SK-N-SH treated with all-trans-retinoic acid at 6 μM for 48 hours (cell line): ENCODE data around the gene DNAH9.

ENCODE experiments used
- ARNTL ChIP-seq: fragments of 450-650 bp; formaldehyde crosslinking; IDR thresholded peaks from 2 replicates; pipeline ENCODE4 v1.5.0; 2020; ENCODE audit warnings: low read depth, mild to moderate bottlenecking, moderate library complexity, borderline replicate concordance
- CREB5 ChIP-seq: fragments of 250-450 bp; sonication (Bioruptor Pico); IDR thresholded peaks from 2 replicates; pipeline ENCODE4 v1.5.1; 2020; ENCODE audit warnings: low read depth, mild to moderate bottlenecking, moderate library complexity
- CSDC2 ChIP-seq: fragments of 250-450 bp; sonication (Bioruptor Pico); IDR thresholded peaks from 2 replicates; pipeline ENCODE4 v1.5.0; 2020; ENCODE audit warnings: mild to moderate bottlenecking, moderate library complexity
- ESRRG ChIP-seq: fragments of 250-450 bp; sonication (Bioruptor Pico); IDR thresholded peaks from 2 replicates; pipeline ENCODE4 v1.6.1; 2021; ENCODE audit warnings: mild to moderate bottlenecking
- ISL1 ChIP-seq: fragments of 250-450 bp; sonication (Bioruptor Pico); IDR thresholded peaks from 2 replicates; pipeline ENCODE4 v2.1.2; 2022; ENCODE audit warnings: mild to moderate bottlenecking, moderate library complexity
- PATZ1 ChIP-seq: fragments of 250-450 bp; sonication (Bioruptor Pico); IDR thresholded peaks from 2 replicates; pipeline ENCODE4 v1.8.0; 2020; ENCODE audit warnings: mild to moderate bottlenecking, moderate library complexity, borderline replicate concordance
- POU6F1 ChIP-seq: fragments of 250-450 bp; sonication (Bioruptor Pico); IDR thresholded peaks from 2 replicates; pipeline ENCODE4 v1.8.0; 2021; ENCODE audit warnings: low read depth, mild to moderate bottlenecking, moderate library complexity, borderline replicate concordance
- PPARA ChIP-seq: fragments of 250-450 bp; sonication (Bioruptor Pico); IDR thresholded peaks from 2 replicates; pipeline ENCODE4 v1.5.0; 2020; ENCODE audit warnings: mild to moderate bottlenecking, borderline replicate concordance
- RARB ChIP-seq: fragments of 250-450 bp; sonication (Bioruptor Pico); IDR thresholded peaks from 2 replicates; pipeline ENCODE4 v1.8.0; 2021; ENCODE audit warnings: mild to moderate bottlenecking, moderate library complexity
- TSHZ2 ChIP-seq: fragments of 250-450 bp; sonication (Bioruptor Pico); IDR thresholded peaks from 2 replicates; pipeline ENCODE4 v1.5.0; 2020; ENCODE audit warnings: mild to moderate bottlenecking, moderate library complexity
- ZFP3 ChIP-seq: fragments of 250-450 bp; sonication (Bioruptor Pico); IDR thresholded peaks from 2 replicates; pipeline ENCODE4 v1.5.0; 2020; ENCODE audit warnings: mild to moderate bottlenecking, moderate library complexity
- ZFP30 ChIP-seq: fragments of 450-650 bp; formaldehyde crosslinking; IDR thresholded peaks from 2 replicates; pipeline ENCODE4 v1.5.0; 2022; ENCODE audit warnings: mild to moderate bottlenecking, moderate library complexity
- ZNF565 ChIP-seq: fragments of 450-650 bp; formaldehyde crosslinking; conservative IDR thresholded peaks from 2 replicates; pipeline ENCODE4 v1.5.0; 2020; ENCODE audit warnings: low read depth, mild to moderate bottlenecking, moderate library complexity

GRCh38 chr17:11899537-11899942 lies 301.3 kb downstream of the DNAH9 start:
- TF ChIP-seq ARNTL, result no peak
- TF ChIP-seq ESRRG, result no peak
- no peak for TF ChIP-seq CSDC2 (CRISPR knock-in tag)
- TF ChIP-seq CREB5 (CRISPR knock-in tag), result no peak
- TF ChIP-seq ZFP3 (CRISPR knock-in tag), result no peak
- no peak for TF ChIP-seq ZFP30 (CRISPR knock-in tag)
- TF ChIP-seq PPARA, result no peak
- no peak for TF ChIP-seq PATZ1
- TF ChIP-seq RARB (CRISPR knock-in tag), result no peak
- TF ChIP-seq POU6F1 (CRISPR knock-in tag), result no peak
- TF ChIP-seq TSHZ2, result no peak
- no peak for TF ChIP-seq ISL1 (CRISPR knock-in tag)
- TF ChIP-seq ZNF565, result no peak
